HFFc6 (cell line): ENCODE results near the gene NLGN2. TPM values are rescaled to one million over a fixed set of nuclear protein-coding genes. Genes with fewer than 3 reads are reported as not detected.

Experiments
- DNase-seq: peaks from one replicate; pipeline ENCODE4 v3.0.0-alpha.2; 2018
- H3K27ac Mint-ChIP-seq: 2 replicates; pipeline ENCODE4 v1.8.0; 2020; ENCODE audit warnings: mild to moderate bottlenecking, mixed read lengths
- H3K27me3 Mint-ChIP-seq: 2 replicates; pipeline ENCODE4 v1.8.0; 2021; ENCODE audit warnings: mild to moderate bottlenecking, moderate library complexity, mixed read lengths; ENCODE audit not compliant: insufficient read depth
- H3K36me3 Mint-ChIP-seq: 2 replicates; pipeline ENCODE4 v1.8.0; 2021; ENCODE audit warnings: low read depth, mixed read lengths
- H3K4me1 Mint-ChIP-seq: 2 replicates; pipeline ENCODE4 v1.8.0; 2020; ENCODE audit warnings: low read depth, mixed read lengths
- H3K4me3 Mint-ChIP-seq: 2 replicates; pipeline ENCODE4 v1.8.0; 2020; ENCODE audit warnings: mild to moderate bottlenecking, moderate library complexity, mixed read lengths
- H3K9me3 Mint-ChIP-seq: 2 replicates; pipeline ENCODE4 v1.8.0; 2020; ENCODE audit warnings: mild to moderate bottlenecking, mixed read lengths
- CTCF ChIP-seq: fragments of 200-600 bp; sonication (generic); IDR thresholded peaks from 2 replicates; pipeline ENCODE4 v1.5.0; 2021; ENCODE audit warnings: antibody characterized with exemption, mild to moderate bottlenecking
- total RNA-seq, 6 experiments: library from RNA; stranded (reverse); fragmentation: NEBNext Ultra II Directional; extraction: Animal tissue kit (Norgen Biotek cat#: 25700); gene quantifications; 2 replicates in 1 of 6; 3 replicates in 5 of 6; pipeline ENCODE4 v1.2.3, GENCODE V29; 2021

The NLGN2 gene
- total RNA-seq, 6 experiments from 2014 or later, result 41.3 to 57.3 (median 46.2) TPM

GRCh38 chr17:7460850-7461660 is 53.4 kb downstream of the NLGN2 start:
- DNase-seq, result no peak
- Mint-ChIP-seq H3K4me3 (no peak overlapping the region), H3K27ac (no peak overlapping the region), H3K27me3 (peaks cover 2% of the 10 kb centered on the region; the same call in 1 of the 2 replicates), H3K4me1 (no peaks in the 10 kb centered on the region), H3K36me3 (peaks cover 16% of the 10 kb centered on the region), H3K9me3 (no peaks in the 10 kb centered on the region)
- no peak for TF ChIP-seq CTCF

DNA sequence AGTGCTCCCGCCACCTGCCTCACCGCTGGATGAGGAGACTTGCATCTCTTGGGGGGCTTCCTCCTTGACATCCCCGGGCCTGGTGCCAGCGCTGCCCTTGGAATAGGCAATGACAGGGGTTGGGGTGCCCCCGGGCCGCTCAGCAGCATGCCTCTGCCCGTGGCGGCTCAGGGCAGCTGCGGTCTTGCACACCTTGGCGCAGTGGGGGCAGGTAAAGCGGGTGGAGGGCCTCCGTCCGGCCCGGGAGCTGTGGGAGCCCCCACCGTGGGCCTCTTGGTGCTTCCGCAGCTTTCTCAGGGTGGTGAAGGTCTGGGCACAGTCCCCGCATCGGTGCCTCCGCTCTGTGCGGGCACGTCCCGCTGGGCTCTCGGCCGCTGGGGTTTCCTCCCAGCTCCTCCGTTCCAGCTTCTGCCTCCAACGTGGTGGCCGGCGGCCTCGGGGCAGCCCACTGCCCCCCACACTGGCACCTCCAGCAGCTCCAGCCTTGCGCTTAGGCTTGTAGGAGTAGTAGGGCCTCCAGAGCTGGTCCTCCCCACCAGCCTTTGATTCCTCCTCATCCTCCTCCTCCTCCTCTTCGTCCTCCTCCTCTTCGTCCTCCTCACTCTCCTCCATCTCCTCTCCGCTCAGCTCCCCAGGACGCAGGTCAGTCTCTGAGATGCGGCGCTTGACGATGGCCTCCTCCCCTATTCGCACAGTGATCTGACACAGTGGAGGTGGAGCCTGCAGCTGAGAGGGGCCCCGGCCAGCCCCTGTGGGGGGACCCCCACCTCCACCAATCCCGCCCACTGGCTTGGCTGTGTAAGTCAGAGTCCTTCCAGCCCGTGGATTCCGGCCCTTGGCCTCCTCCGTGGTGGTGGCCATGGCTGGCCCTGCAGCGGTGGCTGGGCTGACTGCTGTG is 55.1 kb downstream of the NLGN2 start:
- Mint-ChIP-seq H3K9me3 (no peaks in the 10 kb centered on the region), H3K4me3 (no peak overlapping the region), H3K27me3 (peaks cover 2% of the 10 kb centered on the region; the same call in 1 of the 2 replicates), H3K27ac (no peak overlapping the region), H3K36me3 (peaks cover 16% of the 10 kb centered on the region), H3K4me1 (peaks cover 11% of the 10 kb centered on the region)
- DNase-seq, result no peak
- no peak for TF ChIP-seq CTCF

GRCh38 chr17:7463372-7463846 is 55.8 kb downstream of the NLGN2 start:
- H3K9me3 Mint-ChIP-seq, result no peaks in the 10 kb centered on the region
- H3K36me3 Mint-ChIP-seq, result peaks cover 16% of the 10 kb centered on the region
- peaks cover 11% of the 10 kb centered on the region for H3K4me1 Mint-ChIP-seq
- TF ChIP-seq CTCF, result no peak
- no peak for DNase-seq
- H3K4me3 Mint-ChIP-seq, result no peak overlapping the region
- peaks cover 2% of the 10 kb centered on the region; the same call in 1 of the 2 replicates for H3K27me3 Mint-ChIP-seq
- no peak overlapping the region for H3K27ac Mint-ChIP-seq

DNA sequence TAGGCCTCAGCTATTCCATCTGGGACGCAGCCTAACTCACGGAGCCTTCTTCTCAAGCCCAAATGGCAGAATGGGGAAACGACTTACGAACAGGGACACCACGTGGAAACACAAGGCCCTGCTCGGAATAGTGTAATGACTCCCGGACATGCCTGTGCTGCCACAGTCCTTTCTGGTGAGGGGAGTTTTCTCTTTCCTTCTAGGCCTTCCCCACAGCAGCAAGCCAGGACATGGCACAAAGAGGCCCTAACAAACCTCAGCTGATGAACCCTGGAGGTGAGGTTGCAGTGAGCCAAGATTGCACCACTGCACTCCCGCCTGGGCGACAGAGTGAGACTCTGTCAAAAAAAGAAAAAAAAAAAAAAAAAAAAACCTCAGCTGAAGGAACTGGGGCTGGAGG is 56.4 kb downstream of the NLGN2 start:
- Mint-ChIP-seq H3K9me3 (no peaks in the 10 kb centered on the region), H3K4me3 (no peak overlapping the region), H3K27ac (no peak overlapping the region), H3K36me3 (peaks cover 16% of the 10 kb centered on the region), H3K27me3 (peaks cover 2% of the 10 kb centered on the region; the same call in 1 of the 2 replicates), H3K4me1 (peaks cover 11% of the 10 kb centered on the region)
- DNase-seq, result no peak
- TF ChIP-seq CTCF, result no peak

DNA sequence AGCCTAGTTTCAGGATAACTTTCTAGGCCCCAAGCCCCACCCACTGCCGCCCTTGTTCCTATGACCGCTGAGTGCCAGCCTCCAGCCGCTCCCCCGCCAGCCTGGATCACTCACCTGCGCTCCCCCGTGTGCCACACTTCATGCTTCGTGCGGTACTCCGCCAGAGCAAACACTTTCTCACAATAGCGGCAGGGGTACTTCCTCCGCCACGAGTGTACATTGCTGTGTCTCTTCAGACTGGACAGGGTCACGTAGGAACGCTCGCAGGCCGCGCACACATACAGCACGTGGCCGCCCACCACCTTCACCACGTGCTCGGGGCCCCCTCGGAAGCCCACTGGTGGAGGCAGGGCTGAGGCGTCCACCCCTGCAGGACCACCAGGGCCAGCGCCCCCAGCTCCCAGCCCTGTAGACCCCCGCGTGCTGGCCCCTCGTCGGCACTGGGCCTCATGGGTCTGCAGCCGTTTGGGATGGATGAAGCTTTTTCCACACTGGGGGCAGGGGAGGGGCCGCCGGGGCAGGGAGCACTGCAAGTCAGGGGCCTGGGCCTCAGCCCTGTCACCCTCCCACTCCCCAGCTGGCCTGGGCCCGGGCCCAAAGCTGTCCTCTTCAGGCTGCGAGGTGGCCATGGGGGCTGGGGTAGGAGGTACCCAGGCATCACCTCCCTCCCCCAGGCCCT is 58.1 kb downstream of the NLGN2 start:
- no peak overlapping the region for H3K27ac Mint-ChIP-seq
- no peak for TF ChIP-seq CTCF
- H3K4me1 Mint-ChIP-seq, result peaks cover 11% of the 10 kb centered on the region
- no peak for DNase-seq
- peaks cover 10% of the 10 kb centered on the region; the same call in 1 of the 2 replicates for H3K36me3 Mint-ChIP-seq
- no peaks in the 10 kb centered on the region for H3K9me3 Mint-ChIP-seq
- H3K4me3 Mint-ChIP-seq, result no peak overlapping the region; the same call in 1 of the 2 replicates
- H3K27me3 Mint-ChIP-seq, result peaks cover 2% of the 10 kb centered on the region; the same call in 1 of the 2 replicates
